ENCODE data around the gene TTLL9. TPM values are rescaled to one million over a fixed set of nuclear protein-coding genes. Genes with fewer than 3 reads are reported as not detected.
A peak's percentile ranks its signal among the peaks of the same experiment; 100 is the strongest.

TTLL9 gene
- total RNA-seq, 1 experiment from 2014 or later, result 2.1 TPM

- no peak for TF ChIP-seq CTCF (IDR thresholded peaks at IDR 0.05)
- TF ChIP-seq SIN3A (IDR thresholded peaks at IDR 0.05; ENCODE audit: borderline replicate concordance, insufficient read depth, low read depth, low read length), result no peak
- TF ChIP-seq TCF7L2 (IDR thresholded peaks at IDR 0.05; ENCODE audit: low read depth, low read length), result no peak
- TF ChIP-seq POLR2AphosphoS5 (IDR thresholded peaks at IDR 0.05; ENCODE audit: low read depth, low read length), result no peak
- TF ChIP-seq REST (IDR thresholded peaks at IDR 0.05; ENCODE audit: insufficient read depth in 1 of 2, low read depth in 2 of 2, low read length in 1 of 2), result no peak
- intact Hi-C loops (cut with micrococcal nuclease; ENCODE audit: unreplicated experiment) (no loop called here), in situ Hi-C loops (cut with HindIII; ENCODE audit: low pct_unique_long_range_greater_than_20kb, low sequenced_read_pairs) (no loop called here)
- Histone ChIP-seq H3K4me3 (ENCODE audit: low read depth in 2 of 2, low read length in 2 of 2) (no peak overlapping the region), H3K27me3 (ENCODE audit: control insufficient read depth, insufficient read depth, low read length) (peaks cover 2% of the 10 kb centered on the region; the same call in 1 of the 2 replicates), H3K9me3 (ENCODE audit: control insufficient read depth, insufficient read depth, low read depth, low read length) (no peaks in the 10 kb centered on the region), H3K27ac (ENCODE audit: low read length) (no peak overlapping the region), H3K36me3 (ENCODE audit: control insufficient read depth, insufficient read depth, low read length) (no peaks in the 10 kb centered on the region), H3K4me1 (ENCODE audit: control insufficient read depth, insufficient read depth, low read length) (0 out of 2 replicates have a peak, but pooled peaks cover 3% of the 10 kb centered on the region)
- POLR2A ChIA-PET, result no interaction called here
- CTCF ChIA-PET, result no interaction called here
- DNase-seq (ENCODE audit: low read depth, low spot score) (no peak), ATAC-seq (no peak)
- BruUV-seq (replicated peaks), result no TSS peak
Observed at GRCh38 chr20:31866221-31866620, 4.2 kb upstream of the TTLL9 start.

- ChIA-PET POLR2A (no interaction called here), CTCF (interaction anchor here (0.7 kb wide), 1 partner anchor 17 kb away, joined by 8 read pairs; no protein-coding TSS in a partner anchor)
- in situ Hi-C loops (cut with HindIII; ENCODE audit: low pct_unique_long_range_greater_than_20kb, low sequenced_read_pairs), result no loop called here
- ATAC-seq (no peak), DNase-seq (ENCODE audit: low read depth, low spot score) (no peak)
- BruUV-seq (replicated peaks), result no TSS peak
- no peaks in the 10 kb centered on the region for H3K9me3 ChIP-seq (ENCODE audit: control insufficient read depth, insufficient read depth, low read depth, low read length)
- peak overlapping the region; percentile 52 to 66; a peak in 2 of 4 replicates for H3K4me3 ChIP-seq (ENCODE audit: low read depth in 2 of 2, low read length in 2 of 2)
- no peaks in the 10 kb centered on the region; the same call in 1 of the 2 replicates for H3K4me1 ChIP-seq (ENCODE audit: control insufficient read depth, insufficient read depth, low read length)
- TF ChIP-seq TCF7L2 (IDR thresholded peaks at IDR 0.05; ENCODE audit: low read depth, low read length), result no peak
- no peak for TF ChIP-seq POLR2AphosphoS5 (IDR thresholded peaks at IDR 0.05; ENCODE audit: low read depth, low read length)
- no peak for TF ChIP-seq SIN3A (IDR thresholded peaks at IDR 0.05; ENCODE audit: borderline replicate concordance, insufficient read depth, low read depth, low read length)
- TF ChIP-seq CTCF (IDR thresholded peaks at IDR 0.05), result no peak
- no peak for TF ChIP-seq REST (IDR thresholded peaks at IDR 0.05; ENCODE audit: insufficient read depth in 1 of 2, low read depth in 2 of 2, low read length in 1 of 2)
- H3K27ac ChIP-seq (ENCODE audit: low read length), result peak overlapping the region; percentile 52
- no peaks in the 10 kb centered on the region for H3K36me3 ChIP-seq (ENCODE audit: control insufficient read depth, insufficient read depth, low read length)
- intact Hi-C loops (cut with micrococcal nuclease; ENCODE audit: unreplicated experiment), result no loop called here
- peaks cover 3% of the 10 kb centered on the region; the same call in 1 of the 2 replicates for H3K27me3 ChIP-seq (ENCODE audit: control insufficient read depth, insufficient read depth, low read length)
Observed at GRCh38 chr20:31868853-31869672, 1.4 kb upstream of the TTLL9 start.

Data from Panc1 (cell line).